ENCODE results near the gene CNIH3.
A peak's percentile ranks its signal among the peaks of the same experiment; 100 is the strongest.

The CNIH3 gene

DNA sequence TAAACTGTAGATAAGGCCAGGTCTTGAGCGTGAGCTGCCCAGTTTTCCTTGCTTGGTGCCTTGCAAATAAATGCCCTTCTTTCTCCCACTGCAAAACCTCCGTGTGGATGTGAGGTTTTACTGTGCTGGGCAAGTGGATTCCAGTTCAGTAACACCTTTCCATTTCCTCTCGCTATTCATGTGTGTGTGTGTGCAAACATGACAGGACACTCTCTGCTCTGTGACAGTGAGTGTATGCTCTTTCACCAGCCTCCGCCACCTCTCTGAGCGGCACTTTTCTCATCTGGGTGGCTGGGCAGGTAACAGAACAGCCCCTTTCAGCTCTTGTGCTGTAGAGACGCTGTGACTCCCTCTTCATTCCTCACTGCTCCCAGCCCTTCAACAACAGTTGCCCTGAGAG is 23.9 kb downstream of the CNIH3 start:
- DNase-seq: no peak
- intact Hi-C loops (cut with DNase I): loop anchor here (5.0 to 10.0 kb wide), 2 partner anchors 125 to 212 kb away; no protein-coding TSS in a partner anchor

DNA sequence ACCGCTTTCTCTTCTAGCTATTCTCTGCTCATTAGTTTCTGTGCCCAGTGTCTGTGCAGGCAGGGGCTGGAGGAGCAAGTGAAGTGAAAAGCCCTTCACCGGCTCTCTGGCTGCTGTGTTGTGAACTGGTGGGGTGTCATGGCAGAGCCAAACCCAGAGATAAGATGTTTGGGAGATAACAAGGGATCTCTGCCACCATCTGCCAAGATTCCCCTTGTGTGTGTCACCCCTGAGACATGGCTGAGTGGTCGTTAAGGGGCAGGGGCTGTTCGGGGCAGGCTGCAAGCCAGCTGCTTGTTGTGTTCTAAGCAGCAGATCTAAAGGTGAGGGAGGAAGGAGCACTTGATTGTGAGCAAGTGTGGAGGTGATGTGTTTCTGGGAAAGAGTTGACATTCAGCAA is 24.5 kb downstream of the CNIH3 start:
- no peak for DNase-seq
- intact Hi-C loops (cut with DNase I): loop anchor here (5.0 to 10.0 kb wide), 2 partner anchors 126 to 212 kb away; no protein-coding TSS in a partner anchor

GRCh38 chr1:224641030-224641429 is 24.9 kb downstream of the CNIH3 start:
- no peak for DNase-seq
- intact Hi-C loops (cut with DNase I): loop anchor here (5.0 to 10.0 kb wide), 2 partner anchors 126 to 211 kb away; no protein-coding TSS in a partner anchor

DNA sequence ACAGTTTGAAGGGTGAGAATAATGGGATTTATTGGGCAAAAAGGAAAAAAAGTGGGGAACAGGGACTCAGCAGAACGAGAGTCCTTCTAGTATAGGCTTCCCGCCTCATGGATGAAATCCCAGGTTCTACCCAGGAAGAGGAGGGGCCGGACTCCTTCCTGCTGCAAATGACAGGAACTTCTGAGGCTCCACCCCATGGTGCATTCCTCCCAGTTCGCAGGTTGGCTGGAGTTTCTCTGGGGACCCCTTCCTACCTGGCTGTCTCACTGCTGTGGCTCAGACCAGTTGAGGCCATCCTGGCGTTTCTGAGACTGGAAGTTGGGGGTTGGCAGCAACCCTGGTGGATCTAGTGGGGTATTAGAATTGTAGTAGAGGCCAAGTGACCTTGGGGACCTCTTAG is 27.5 kb downstream of the CNIH3 start:
- intact Hi-C loops (cut with DNase I): loop anchor here (5.0 to 10.0 kb wide), 2 partner anchors 129 to 209 kb away; no protein-coding TSS in a partner anchor
- DNase-seq: no peak

GRCh38 chr1:224644553-224645154 is 28.5 kb downstream of the CNIH3 start:
- intact Hi-C loops (cut with DNase I): loop anchor here (5.0 to 10.0 kb wide), 2 partner anchors 130 to 208 kb away; no protein-coding TSS in a partner anchor
- DNase-seq: peak in 5 of 10 donors; percentile 39 to 80 (median 48)

- DNase-seq: peak in 1 of 10 donors; percentile 58
- intact Hi-C loops (cut with DNase I): loop anchor here (10.0 kb wide), 1 partner anchor 133 kb away; no protein-coding TSS in a partner anchor
These were observed 31.3 kb downstream of the CNIH3 start for GRCh38 chr1:224647449-224647848.

GRCh38 chr1:224650290-224650689 is 34.2 kb downstream of the CNIH3 start:
- no peak for DNase-seq
- intact Hi-C loops (cut with DNase I): no loop called here

DNA sequence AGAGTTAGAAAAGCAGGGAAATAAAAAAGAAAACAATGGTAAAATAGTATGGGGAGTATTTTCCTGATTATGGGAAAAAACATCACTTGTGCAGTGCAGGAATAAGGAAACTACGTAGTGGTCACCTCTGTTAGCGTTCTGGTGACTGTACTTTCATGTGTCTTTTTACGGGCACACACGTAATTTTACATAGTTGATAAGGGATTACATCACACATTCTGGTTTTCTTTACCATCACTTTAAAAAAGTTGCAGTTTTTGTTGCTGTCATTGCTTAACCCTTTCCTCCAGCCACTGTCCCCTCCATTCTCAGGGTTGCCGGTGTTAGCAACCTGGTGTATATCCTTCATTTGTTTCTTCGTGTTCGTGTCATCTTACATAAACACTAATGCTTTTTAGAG is 35.1 kb downstream of the CNIH3 start:
- intact Hi-C loops (cut with DNase I): no loop called here
- no peak for DNase-seq

GRCh38 chr1:224656392-224656791 is 40.3 kb downstream of the CNIH3 start:
- DNase-seq: no peak
- intact Hi-C loops (cut with DNase I): no loop called here

GRCh38 chr1:224660074-224660473 is 44.0 kb downstream of the CNIH3 start:
- intact Hi-C loops (cut with DNase I): no loop called here
- DNase-seq: no peak

DNA sequence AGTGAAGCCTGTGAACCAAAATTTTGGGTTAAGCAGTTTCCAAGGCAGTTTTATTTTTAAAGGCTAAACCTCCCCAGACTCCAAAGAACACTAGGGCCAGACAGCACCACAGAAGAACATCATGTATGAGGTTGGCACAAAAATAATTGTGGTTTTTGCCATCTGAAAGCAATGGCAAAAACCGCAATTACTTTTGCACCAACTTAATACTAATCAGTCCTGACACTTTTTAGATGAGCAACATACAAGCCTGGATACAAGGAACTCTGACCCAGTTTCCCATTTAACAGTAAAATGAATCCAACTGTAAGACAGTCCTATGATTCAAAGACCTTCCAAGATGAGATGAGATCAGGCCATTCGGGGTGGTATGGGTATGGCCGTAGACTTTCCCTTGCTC is 46.8 kb downstream of the CNIH3 start:
- no peak for DNase-seq
- intact Hi-C loops (cut with DNase I): no loop called here

GRCh38 chr1:224665016-224665415 is 48.9 kb downstream of the CNIH3 start:
- intact Hi-C loops (cut with DNase I): no loop called here
- no peak for DNase-seq

DNA sequence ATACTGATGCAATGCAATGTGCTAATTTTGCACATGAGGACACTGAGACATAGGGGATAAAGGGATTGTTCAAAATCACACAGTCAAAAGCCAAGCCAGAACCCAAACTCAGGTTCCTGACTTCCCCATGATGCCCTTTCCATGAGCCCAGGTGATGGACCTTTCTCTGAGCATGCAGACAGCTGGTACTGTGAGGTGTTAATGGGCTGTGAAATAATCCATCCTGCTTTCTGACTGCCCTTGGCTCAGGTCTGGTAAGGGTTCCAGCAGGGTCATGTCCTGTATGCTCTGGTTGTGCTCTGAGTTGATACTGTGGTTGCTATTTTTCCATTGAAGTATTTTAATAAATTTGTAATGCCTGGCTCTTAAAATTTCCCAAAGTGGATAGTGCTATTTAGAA is 50.0 kb downstream of the CNIH3 start:
- intact Hi-C loops (cut with DNase I): no loop called here
- DNase-seq: no peak

GRCh38 chr1:224666913-224667312 is 50.8 kb downstream of the CNIH3 start:
- DNase-seq: no peak
- intact Hi-C loops (cut with DNase I): no loop called here

DNA sequence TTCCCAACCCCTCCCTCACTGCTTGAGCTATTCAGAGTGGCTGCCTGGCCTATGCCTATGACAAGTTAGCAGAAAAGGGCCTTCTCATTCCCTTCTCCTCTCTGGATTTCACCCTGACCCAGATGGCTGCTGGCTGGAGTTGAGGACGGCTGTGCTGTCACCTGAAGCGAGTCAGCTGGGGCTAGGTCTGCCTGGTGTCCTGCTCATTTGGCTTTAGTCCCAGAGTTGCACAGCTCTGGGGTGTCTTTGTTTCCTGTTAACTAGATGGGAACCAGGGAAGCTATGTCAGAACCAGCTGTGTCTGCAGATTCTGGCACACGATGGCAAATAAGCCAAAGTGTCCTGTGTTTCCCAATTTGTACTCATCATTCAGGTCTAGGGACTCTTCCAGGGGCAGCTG is 52.9 kb downstream of the CNIH3 start:
- no peak for DNase-seq
- intact Hi-C loops (cut with DNase I): no loop called here

GRCh38 chr1:224669403-224669802 is 53.3 kb downstream of the CNIH3 start:
- intact Hi-C loops (cut with DNase I): no loop called here
- no peak for DNase-seq

- intact Hi-C loops (cut with DNase I): no loop called here
- no peak for DNase-seq
These were observed 54.4 kb downstream of the CNIH3 start for GRCh38 chr1:224670506-224670905.

GRCh38 chr1:224671076-224671475 is 55.0 kb downstream of the CNIH3 start:
- DNase-seq: no peak
- intact Hi-C loops (cut with DNase I): no loop called here

DNA sequence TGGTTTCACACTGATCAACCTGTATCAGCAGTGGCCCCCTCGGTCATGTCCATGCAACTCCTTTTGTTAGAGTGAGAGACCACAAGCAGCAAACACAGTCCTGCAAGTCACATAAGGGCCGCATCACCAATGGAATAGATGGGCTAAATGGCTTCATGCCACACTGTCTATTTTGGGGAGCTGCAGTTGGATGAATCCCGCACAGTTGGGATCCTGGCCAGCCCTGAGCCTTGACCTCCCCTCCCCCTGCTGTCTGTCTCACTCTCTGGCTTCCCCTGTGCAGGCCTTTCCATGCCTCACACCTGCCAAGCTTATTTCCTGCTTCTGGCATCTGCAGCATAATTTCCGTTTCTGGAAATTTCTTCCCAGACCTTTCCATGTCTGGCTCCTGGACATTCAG is 57.0 kb downstream of the CNIH3 start:
- intact Hi-C loops (cut with DNase I): no loop called here
- DNase-seq: no peak

DNA sequence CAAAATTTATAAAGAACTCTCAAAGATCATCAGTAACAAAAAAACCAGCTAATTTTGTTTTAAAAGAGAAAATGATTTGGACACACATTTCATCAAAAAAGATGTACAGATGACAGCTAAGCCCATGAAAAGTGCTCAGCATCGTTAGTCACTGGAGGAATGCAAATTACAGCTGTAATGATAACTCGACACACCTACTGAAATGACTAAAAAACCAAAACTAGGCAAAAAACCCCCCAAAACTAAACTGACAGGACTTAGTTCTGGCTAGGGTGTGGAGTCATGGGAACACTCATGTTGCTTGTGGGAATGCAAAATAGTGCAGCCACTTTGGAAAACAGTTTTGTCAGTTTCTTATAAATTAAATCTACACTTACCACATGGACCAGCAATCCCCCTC is 59.5 kb downstream of the CNIH3 start:
- intact Hi-C loops (cut with DNase I): no loop called here

DNA sequence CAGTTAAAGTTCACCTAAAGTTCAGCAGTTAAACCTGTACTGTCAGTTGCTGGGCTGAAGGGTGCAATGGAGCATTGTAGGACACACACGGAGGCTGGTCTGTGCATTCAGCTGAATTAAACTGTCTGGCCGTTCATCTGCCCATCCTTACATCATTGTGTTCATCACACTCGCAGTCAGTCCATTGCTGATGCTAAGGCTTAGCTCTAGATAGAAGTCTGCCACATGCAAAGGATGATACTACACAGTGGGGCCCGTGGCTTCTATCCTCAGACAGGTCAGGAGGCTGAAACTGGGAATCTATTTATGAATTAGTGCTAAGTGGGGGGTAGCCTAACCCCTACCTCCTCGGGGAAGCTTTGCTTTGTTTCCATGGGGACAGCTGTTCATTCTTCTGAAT is 60.4 kb downstream of the CNIH3 start:
- no peak for DNase-seq
- intact Hi-C loops (cut with DNase I): no loop called here

More for the DNA sequence above, 59.5 kb downstream of the CNIH3 start:
- DNase-seq: no peak

GRCh38 chr1:224678168-224678567 is 62.1 kb downstream of the CNIH3 start:
- no peak for DNase-seq
- intact Hi-C loops (cut with DNase I): no loop called here

DNA sequence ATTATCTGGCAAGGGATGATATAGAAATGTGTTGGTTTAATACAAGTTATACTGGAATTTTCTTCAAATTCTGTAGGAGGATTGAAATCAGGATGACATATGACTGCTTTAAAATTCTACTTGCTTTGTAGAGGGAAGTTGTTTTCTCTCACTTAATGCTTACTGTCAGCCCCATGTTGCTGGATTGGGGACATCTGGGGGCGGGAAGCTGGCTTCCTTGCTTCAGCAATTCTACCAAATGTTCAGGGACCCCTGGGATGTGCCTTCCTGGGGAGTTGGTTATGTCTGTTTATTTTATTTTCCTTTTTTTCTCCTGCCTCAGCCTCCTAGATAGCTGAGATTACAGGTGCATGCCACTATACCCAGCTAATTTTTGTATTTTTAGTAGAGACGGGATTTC is 63.5 kb downstream of the CNIH3 start:
- intact Hi-C loops (cut with DNase I): no loop called here
- no peak for DNase-seq

Measured in posterior cingulate gyrus (tissue), 11 donors.